Epithelial cell of proximal tubule (primary cell): Measurements from ENCODE around the gene RPE65. TPM values are rescaled to one million over a fixed set of nuclear protein-coding genes. Genes with fewer than 3 reads are reported as not detected.
"Not testable (repeated sequence)": the region's sequence is repeated elsewhere in the genome, so short reads cannot be mapped to it uniquely, and the experiment has no call there.

ENCODE experiments used
- DNase-seq: peaks from one replicate; pipeline ENCODE4 v3.0.0-alpha.2; 2011; ENCODE audit warnings: low read depth
- H3K4me3 ChIP-seq: 2 replicates; pipeline ENCODE4 v1.5.1; 2011; ENCODE audit warnings: low read depth, mild to moderate bottlenecking, low read length
- total RNA-seq: library from RNA; depleted of rRNA; stranded (reverse); fragments of >200 nt; gene quantifications from 2 replicates; pipeline ENCODE4 v1.2.3, GENCODE V29; 2015
- TF ChIP-seq, protein P1 (sequence below): conservative IDR thresholded peaks from 2 replicates; pipeline ENCODE4 v1.5.1; 2012; ENCODE audit warnings: low read depth, mild to moderate bottlenecking, low read length

Gene RPE65
- not detected in 2 replicates for total RNA-seq

DNA sequence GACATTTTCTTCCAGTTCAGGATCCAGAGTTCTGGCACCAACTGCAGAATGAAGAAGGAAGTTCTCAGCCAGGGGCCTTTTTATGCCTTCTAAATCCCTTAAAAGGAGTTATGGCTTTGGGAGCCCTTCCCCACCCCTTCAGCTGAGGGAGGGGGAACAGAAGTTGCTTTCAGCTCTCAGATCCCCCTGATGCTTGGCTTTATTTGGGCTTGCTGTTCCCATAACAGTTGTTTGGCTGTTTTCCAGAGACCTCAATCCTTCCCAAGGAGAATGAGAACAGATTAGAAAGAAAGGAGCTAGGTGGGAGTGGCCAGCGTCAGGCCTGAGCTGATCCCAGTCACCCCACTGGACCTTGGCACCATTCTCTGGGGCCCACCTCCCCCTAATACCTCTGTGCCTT, at the start of gene RPE65:
RPE65 (minus strand) TSS at position 54 of the 400 bp plus-strand sequence; CDS start at position 5, 49 bp downstream.
- no peak within 1 kb of the TSS for H3K4me3 ChIP-seq
- no peak for DNase-seq
- TF ChIP-seq, protein P1, sequence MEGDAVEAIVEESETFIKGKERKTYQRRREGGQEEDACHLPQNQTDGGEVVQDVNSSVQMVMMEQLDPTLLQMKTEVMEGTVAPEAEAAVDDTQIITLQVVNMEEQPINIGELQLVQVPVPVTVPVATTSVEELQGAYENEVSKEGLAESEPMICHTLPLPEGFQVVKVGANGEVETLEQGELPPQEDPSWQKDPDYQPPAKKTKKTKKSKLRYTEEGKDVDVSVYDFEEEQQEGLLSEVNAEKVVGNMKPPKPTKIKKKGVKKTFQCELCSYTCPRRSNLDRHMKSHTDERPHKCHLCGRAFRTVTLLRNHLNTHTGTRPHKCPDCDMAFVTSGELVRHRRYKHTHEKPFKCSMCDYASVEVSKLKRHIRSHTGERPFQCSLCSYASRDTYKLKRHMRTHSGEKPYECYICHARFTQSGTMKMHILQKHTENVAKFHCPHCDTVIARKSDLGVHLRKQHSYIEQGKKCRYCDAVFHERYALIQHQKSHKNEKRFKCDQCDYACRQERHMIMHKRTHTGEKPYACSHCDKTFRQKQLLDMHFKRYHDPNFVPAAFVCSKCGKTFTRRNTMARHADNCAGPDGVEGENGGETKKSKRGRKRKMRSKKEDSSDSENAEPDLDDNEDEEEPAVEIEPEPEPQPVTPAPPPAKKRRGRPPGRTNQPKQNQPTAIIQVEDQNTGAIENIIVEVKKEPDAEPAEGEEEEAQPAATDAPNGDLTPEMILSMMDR, result no peak

DNA sequence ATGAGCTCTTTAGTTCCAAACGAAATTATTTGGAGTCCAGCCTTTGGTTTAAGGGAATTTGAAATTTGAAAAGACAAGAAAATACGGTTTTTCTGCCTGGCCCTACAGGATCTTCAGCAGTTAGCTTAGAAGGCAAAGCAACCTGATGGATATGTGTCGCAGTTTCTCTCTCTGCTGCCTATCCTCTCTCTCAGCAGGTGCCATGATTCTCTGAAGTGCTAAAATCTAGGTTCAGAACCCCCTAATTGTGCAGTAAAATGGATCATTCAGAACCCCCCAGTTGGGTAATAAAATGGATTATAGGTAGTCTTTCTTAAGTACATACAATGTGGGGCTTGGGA, 47.6 kb upstream of the RPE65 start:
- DNase-seq, result no peak
- H3K4me3 ChIP-seq, result peak overlapping the region; percentile 96
- TF ChIP-seq, protein P1, result no peak

DNA sequence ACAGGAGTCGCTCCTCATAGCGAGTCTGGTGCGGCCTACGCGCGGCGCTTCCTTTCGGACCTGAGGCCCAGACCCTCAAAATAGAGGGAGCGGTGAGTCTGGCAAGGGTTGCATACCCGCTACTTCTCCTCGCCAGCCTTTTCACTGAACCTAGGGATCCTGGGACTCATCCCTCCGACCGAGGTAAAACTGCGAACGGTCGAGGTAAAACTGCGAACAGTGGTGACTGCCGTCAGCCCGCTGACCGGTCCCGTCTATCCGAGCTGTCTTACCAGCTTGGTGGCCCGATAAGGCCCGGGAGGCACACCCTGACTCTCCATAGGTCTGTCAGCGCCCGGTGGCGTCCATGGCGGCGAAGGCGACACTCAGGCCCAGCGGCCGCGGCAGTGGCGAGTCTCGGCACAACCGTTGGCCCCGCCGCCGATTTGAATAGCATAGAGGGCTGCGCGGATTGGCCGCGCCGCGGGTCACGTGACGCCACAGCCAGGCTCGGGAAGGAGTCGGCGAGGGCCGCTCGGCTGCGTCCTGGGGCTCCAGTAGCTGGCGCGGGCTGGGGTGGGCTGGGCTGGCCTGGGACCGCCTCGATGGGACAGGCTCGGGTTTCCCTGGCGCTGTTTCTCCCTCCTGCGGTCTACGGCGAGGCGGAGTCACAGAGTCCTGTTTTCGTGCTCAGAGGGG, 47.1 kb upstream of the RPE65 start, which contains the start of gene DEPDC1:
DEPDC1 (minus strand) TSS at position 403 of the 678 bp plus-strand sequence; CDS start at position 320, 83 bp downstream.
- TF ChIP-seq, protein P1, result no peak
- peak within 1 kb of the TSS; percentile 96 for H3K4me3 ChIP-seq
- peak; percentile 39 for DNase-seq

DNA sequence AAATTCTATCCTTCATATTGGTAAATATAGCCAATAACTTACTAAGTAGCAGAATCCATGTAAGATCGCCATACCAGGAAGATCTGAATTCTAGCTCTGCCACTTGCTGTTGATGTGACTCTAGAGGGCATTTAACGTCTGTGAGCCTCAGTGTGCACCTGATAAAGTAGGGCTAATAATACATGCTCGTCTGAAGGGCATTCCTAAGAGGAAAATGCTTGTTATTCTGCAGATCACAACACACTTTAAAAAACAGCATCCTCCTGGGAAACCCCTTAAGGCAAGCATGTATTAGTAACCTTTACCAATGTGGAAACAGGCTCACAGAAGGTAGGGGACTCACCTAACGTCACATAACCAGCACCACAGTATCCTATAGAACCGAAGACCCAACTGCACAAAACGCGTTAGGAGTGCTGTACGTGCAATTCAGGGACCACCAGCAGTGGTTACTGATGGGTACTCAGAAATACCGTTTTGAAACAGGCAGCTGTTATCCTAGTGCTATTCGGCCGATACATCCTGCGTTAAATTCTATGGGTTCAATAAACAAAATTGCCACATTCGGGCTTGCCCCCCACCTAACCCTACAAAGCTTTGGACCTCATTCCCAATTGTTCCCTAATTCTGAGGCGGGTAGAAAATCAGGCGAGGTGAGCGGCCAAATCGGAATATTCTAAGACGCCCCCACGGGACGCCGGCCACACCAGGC, 46.4 kb upstream of the RPE65 start:
- no peak for DNase-seq
- TF ChIP-seq, protein P1, result no peak
- peak overlapping the region; percentile 96 for H3K4me3 ChIP-seq

DNA sequence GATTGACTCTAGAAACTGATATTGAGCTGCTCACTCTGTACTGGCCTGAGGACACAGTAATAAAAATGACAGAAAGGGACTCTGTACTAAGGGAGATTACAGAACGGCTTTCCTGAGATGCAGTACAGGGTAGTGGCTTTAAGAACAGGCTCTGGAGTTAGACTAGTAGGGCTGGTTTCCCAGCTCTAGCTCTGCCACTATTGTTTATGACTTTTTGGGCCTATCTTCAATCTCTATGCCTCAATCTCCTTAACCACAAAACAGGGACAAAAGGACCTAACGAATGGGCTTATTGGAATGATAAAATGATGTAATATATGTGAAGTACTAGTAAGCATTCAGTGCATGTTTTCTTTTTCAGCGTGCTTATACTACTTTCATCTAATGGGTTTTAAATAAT, 45.8 kb upstream of the RPE65 start:
- peak overlapping the region; percentile 13 for H3K4me3 ChIP-seq
- no peak for DNase-seq
- TF ChIP-seq, protein P1, result no peak

DNA sequence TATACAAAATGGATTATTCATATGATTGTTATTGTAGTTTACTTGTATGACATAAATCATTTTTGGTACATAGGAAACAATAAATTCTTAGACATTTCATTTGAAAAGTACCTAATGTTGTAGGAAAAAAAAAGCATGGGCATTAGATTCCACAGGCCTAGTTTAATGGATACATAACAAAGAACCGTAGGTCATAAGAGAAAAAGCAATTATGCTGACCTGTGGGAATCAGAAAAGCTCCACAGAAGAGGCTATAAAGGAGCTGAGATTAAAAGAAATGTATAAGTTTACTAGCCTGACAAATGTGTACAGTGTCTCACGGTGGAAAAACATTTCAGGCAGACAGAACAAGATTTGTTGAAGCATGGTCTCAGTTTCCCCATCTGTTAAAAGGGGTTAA, 43.4 kb upstream of the RPE65 start:
- no peak overlapping the region for H3K4me3 ChIP-seq
- DNase-seq, result no peak
- TF ChIP-seq, protein P1, result no peak

DNA sequence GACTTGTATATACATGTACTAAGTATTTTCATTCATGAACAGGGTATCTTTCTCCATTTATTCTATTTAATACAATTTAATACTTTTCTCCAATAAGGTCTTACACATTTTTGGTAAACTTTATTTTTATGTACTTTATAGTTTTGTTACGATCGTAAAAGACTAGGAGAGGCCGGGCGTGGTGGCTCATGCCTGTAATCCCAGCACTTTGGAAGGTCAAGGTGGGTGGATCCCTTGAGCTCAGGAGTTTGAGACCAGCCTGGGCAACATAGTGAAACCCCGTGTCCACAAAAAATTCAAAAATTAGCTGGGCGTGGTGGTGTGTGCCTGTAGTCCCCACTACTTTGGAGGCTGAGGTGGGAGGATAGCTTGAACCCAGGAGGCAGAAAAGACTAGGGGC, 42.5 kb upstream of the RPE65 start:
- DNase-seq, H3K4me3 ChIP-seq: not testable (repeated sequence)
